ENCODE measurements around the gene PRSS36.
"Not testable (repeated sequence)": the region's sequence is repeated elsewhere in the genome, so short reads cannot be mapped to it uniquely, and the experiment has no call there.

PRSS36 gene

DNA sequence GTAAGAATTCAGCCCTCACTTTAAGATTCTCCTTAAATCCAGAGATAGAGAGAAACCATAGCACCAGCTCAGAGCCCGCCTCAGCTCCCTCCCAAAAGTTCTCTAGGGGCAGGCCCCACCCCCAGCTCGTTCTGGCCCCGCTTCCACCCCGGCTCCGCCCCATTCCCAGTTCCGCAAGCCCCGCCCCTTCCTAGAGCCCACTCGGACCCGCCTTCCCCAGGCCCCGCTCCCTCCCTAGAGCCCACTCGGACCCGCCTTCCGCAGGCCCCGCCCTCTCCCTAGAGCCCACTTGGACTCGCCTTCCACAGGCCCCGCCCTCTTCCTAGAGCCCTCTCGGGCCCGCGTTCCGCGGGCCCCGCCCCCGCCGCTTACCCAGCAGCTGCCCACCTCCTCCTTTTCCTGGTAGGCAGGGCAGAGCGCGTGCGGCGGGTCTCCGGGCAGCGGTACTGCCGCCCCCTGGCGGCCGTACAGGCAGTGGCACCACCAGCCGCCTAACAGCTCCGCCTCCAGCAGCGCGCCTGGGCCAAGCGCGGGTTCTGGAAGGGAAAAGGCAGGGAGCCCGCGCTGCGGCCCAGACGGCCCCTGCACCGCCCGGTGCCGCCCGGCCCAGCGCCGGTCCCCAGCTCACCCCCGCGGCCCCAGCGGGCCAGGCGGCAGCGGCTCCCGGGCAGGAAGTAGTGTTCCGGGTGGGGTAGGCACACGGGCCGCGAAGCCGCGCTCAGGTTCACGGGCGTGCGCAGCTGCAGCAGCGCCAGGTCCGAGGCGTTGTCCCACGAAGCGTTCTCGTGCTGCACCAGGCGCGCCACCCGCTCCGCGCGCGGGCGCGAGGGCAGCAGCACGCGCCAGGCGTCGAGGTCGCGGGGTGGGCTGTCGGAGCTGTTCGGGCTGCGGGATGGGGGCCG lies 7.5 kb downstream of the PRSS36 start:
- peak overlapping the region; percentile 10 for H3K4me3 ChIP-seq (ENCODE audit: low read depth, low read length)

DNA sequence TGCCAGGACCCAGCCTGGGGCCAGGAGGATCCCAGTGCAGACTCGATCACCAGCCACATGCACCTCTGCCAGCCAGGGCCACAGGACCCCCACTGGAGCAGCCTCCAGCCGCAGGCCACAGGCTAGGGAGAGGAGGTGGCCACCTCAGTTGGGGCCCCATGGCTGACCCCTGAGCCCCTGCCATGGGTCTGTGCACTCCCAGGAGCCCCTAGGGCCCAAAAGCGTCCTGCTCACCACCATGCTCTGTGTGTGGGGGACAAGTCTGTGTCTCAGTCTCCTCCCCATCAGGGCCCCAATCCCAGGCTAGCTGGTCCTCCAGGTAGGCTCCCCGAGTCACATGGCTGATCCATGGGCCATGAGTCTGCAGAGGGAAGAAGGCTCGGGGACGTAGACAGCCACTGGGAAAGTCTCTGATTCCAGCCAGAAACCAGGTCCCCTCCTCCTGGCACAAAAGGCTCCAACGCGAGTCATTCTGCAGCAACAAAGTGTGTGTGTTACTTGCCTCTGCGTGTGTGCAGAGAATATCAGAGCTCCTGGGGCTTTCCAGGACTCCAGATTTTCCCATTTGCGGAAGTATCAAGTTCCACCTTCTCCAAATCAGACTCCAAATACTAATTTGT lies 8.3 kb downstream of the PRSS36 start:
- no peak overlapping the region for H3K4me3 ChIP-seq (ENCODE audit: low read depth, low read length)

DNA sequence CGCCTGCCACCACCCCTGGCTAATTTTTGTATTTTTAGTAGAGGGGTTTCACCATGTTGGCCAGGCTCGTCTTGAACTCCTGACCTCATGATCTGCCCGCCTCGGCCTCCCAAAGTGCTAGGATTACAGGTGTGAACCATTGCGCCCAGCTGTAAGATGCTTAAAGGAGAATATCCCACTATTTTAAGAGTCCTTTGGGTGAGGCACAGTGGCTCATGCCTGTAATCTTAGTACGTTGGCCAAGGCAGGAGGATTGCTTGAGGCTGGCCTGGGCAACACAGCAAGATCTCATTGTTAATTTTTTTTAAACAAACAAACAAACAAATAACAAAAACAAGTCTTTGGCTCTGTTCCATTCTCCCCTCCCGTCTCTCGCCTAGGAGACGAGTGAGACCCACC lies 8.8 kb downstream of the PRSS36 start:
- not testable (repeated sequence) for H3K4me3 ChIP-seq (ENCODE audit: low read depth, low read length)

DNA sequence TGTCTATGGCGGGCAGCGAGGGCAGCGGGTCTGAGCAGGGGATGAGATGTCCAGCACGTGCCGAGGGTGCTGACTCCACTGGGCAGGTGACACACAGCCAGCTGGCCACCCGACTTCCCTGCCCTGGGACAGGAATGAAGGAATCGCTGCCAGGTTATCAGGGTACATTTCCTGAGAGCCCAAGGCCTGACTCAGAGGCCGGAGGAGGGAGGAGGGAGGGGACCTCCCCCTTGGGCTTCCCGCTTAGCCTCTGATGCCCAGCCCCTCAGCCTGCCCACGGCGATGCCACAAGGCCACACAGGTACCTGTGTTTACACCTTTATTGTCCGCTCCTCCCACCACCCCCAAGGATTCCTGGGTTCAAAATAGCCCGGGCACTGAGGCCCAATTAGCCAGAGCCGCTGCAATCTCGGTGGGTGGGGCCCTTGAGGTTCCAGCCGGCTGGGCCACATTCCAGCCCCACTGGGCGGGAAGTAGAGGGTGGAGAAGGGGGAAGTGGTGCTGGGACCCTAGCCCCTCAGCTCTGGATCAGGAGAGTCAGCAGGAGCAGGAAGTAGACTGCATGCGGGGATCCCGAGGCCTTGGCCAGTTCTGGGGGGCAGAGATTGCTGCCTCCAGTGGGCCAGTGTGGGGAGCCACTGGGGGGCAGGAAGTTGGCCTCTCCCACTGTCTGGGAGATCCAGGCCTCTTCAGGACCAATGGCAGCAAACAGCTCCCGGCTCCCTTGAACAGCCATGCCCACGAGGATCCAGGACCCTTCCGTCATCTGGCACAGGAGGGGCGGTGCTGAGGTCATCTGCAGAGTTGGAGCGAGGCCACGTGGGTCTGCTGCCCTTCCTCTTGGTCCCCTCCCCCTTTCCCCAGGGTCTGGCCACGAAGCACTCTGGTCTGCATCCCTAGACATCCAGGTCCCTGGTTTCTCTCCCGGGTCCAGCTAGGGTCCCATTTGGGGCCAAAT lies 11.0 kb downstream of the PRSS36 start:
- H3K4me3 ChIP-seq (ENCODE audit: low read depth, low read length) = no peak overlapping the region

DNA sequence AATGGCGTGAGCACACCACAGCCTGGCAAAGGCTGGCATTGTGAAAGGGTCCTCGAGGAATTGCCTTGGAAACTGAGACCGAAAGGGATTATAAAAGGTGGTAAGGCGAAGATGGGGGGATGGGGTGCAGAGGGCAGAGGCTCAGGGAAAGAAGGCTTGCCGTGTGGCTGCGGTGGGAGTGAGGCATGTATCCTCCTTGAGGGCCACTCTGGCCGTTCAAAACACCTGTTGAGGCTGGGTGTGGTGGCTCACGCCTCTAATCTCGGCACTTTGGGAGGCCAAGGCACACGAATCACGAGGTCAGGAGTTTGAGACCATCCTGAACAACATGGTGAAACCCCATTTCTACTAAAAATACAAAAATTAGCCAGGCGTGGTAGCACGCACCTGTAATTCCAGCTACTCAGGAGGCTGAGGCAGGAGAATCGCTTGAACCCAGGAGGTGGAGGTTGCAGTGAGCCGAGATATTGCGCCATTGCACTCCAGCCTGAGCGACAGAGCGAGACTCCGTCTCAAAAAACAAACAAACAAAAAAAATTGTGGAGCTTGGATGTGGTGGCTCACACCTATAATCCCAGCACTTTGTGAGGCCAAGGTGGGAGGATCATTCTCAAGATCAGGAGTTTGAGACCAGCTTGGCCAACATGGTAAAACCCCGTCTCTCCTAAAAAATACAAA lies 12.9 kb downstream of the PRSS36 start:
- H3K4me3 ChIP-seq (ENCODE audit: low read depth, low read length) = not testable (repeated sequence)

DNA sequence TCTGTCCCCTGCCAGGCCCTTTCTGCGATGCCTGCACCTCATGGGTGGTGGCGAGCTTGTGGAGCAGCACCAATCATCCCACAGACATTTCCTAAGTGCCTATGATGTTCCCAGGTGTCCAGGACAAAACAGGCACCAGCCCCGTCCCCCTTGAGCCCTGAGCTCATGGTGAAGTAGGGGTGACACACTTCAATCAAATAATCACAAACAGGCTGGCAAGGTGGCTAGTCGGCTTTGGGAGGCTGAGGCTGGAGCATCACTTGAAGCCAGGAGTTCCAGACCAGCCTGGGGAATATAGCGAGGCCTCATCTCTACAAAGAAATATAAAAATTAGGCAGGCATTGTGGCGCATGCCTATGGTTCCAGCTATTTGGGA lies 13.6 kb downstream of the PRSS36 start:
- no peak overlapping the region for H3K4me3 ChIP-seq (ENCODE audit: low read depth, low read length)

DNA sequence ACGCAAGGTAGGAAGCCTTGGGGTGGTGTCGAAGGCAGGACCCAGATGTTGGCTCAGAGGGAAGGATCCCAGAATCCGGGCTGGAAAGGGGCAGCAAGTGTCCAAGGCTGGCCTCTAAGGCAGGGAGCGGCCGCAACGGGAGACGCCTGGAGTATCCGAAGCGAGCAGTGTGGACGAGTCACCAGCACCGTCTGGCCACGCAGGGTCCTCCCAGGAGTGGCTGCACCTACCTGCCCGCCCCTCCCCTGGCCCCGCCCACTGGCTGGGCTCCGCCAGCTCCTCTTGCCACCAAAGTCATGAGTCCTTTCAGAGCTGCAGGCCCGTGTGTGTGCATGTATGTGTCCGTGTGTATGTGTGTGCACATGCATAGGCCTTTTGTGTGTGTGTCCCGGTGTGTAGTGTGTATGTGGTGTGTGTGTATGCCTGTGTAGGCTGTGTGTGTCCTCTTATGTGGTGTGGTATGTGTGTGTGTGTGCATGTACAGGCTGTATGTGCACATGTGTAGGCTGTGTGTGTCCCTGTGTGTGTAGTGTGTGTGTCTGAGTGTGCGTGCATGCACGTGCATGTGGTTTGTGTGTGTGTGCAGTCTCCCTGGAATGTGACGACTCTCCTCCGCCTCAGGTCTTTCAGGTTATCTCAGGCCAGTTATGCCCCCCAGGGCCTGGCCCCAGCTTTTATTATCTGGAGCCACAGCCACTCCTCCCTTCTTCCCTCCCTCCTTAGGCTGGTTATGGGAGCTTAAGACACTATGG lies 14.2 kb downstream of the PRSS36 start, which contains the start of gene PRSS8:
PRSS8 (minus strand) TSS at position 193 of the 752 bp plus-strand sequence. CDS start 229 bp downstream, outside the sequence.
- peak within 1 kb of the TSS; percentile 71 for H3K4me3 ChIP-seq (ENCODE audit: low read depth, low read length)

DNA sequence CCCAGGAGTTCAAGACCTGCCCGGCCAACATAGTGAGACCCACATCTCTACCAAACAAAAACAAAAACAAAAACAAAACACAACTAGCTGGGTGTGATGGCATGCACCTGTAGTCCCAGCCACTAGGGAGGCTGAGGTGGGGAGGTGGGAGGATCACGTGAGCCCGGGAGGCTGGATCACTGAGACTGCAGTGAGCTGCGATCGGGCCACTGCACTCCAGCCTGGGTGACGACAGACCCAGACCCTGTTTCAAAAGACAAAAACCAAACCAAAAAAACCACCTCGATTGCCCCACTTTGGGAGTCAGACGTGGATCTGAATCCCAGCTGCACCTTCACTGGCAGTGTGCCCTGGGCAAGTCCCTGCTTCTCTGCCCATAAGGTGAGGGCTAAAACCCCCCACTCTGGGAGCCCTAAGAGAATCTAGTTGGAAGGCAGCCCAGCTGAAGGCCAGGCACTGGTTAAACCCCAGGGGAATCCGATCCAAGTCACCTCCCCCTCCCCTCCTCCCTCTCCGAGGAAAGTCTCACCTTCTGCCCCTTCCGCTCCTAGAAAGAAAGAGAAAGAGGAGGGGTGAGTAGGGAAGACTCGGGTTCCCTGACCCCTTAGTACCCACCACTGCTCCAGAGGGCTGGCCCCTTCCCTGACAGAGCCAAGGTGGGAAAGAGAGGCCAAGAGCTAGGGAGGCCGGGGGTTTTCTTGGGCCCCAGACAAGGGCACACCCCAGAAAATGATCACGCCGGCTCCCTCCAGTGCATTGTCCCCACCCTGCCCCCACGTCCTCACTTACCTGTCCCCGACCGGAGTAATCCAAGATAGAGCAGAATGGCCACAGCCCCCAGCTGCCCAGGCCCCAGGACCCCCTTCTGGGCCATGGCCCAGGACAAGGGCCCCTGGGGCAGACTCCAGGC lies 15.0 kb downstream of the PRSS36 start:
- H3K4me3 ChIP-seq (ENCODE audit: low read depth, low read length) = peak overlapping the region; percentile 71

DNA sequence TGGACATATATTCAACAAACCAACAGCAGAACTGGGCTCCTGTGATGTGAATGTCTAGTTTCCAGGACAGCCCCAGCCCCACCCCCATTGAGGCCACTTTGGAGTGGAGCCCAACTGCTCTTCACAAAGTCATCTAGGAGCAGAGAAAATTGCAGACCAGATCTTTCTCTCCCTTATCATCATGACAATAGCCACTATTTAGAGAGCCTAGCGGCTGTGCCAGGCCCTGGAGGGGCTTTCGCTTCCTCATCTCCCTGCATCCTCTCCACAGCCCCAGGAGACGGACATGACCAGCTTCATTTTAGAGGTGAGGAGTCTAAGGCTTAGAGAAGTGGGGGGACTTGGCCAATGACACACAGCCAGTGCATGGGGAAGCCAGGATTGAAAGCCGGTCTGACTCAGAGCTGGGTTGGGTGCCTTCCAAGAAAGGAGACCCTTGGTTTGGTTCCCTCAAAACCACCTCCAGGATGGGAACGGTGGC lies 15.7 kb downstream of the PRSS36 start:
- H3K4me3 ChIP-seq (ENCODE audit: low read depth, low read length) = peak overlapping the region; percentile 71

DNA sequence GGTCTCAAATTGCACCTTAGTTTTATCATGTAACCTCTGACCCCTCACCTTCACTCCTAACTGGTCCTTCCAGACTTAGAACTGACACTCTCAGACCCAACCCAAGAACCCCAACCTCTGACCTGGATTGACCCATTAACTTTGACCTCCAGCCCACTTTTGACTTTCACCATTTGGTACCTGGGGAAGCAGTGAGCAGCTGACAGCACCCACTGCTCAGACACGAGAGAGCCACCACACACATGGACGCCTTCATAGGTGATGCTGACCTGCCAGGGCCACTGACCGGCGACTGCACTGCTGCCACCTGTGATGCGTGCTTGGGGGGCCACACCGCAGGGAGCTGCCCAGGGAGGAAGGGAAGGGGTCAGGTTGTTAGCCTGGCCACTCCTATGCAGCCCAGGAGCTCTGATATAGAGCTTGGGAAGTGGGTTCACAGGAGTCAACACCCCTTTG lies 16.8 kb downstream of the PRSS36 start:
- H3K4me3 ChIP-seq (ENCODE audit: low read depth, low read length) = no peak overlapping the region

DNA sequence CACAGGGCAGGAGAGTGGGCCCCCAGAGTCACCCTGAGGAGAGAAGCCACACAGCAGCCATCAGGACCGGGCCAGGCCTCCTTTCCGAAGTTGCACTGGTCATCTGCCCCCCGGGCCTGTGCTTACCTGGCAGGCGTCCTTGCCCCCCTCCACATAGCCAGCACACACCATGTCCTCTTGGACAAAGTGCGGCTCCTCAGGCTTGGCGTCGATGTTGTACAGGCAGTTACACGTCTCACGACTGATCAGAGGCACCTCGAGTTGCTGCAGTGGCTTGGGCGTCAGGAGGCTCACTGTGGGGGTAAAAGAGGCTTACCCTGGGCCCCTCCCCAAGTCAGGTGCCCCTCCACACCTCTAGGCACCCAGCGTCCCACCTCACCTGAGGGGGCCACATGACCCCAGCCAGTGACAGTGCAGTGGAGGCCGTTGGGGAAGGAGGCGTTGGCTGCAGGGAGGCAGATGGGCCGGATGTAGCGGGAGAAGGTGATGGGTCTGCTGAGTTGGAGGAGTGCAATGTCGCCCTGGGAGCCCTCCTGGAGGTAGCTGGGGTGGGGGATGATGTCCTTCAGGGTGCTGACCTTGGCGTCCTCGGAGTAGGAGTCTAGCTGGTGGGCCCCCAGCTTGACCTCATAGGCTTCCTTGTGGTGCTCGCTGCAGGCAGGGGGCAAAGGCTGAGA lies 17.4 kb downstream of the PRSS36 start:
- no peak overlapping the region for H3K4me3 ChIP-seq (ENCODE audit: low read depth, low read length)

DNA sequence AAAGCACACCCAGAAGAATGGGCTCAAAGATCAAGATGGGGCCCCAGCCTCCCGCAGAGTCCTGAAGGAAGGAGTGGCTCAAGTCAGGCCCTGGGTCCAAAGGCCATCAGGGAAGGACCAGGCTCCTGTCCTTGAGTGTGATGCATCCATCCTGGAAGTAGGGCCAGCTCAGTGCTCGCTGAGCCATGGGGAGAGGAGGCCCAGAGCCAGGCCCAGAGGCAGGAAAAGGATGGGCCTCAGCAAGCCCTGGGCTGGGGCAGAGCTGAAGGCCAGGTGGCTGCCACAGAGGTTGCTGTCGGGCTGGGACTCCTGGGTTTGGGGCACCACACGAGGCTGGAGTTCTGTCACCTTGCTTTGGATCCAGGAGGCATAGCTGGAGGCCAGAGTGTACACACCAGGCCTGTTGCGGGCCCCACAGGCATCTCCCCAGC lies 18.0 kb downstream of the PRSS36 start:
- no peak overlapping the region for H3K4me3 ChIP-seq (ENCODE audit: low read depth, low read length)

DNA sequence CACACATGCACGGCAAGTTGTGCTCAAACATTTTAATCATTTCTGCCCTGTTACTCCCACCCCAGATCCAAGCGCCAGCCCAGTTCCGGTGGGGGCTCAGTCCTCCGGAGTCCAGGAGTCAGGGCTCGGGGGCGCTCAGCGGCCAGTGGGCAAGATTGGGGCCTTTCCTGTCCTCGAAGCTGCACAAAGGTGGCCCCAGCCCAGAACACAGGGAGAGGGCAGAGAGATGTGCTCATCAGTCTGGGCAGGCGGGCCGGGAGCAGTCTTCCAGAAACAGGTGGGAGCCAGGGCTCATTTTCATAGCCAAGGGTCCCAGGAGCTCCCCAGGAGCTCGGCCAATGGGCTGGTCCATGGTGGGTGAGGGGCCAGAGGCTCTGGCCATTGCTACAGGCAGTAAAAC lies 18.4 kb downstream of the PRSS36 start:
- H3K4me3 ChIP-seq (ENCODE audit: low read depth, low read length) = no peak overlapping the region

DNA sequence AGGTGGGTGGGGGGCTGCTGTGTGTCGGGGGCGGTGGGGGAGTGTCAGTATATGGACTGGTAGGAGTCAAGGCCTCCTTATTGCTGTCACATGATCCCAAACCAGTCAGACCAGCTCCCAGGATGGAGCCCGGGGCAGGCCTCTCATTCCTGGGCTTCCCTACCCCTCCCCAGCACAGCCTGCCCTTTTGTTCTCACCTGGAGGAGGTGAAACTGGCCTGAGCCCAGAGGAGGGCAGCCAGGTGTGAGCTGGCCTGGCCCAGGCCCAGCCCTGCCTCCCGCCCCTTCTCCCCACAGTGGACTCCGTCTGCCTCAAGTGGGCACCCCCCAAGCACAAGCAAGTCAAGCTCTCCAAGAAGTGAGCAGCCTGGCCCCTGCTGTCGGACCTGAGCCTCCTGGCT lies 19.0 kb downstream of the PRSS36 start:
- H3K4me3 ChIP-seq (ENCODE audit: low read depth, low read length) = no peak overlapping the region

DNA sequence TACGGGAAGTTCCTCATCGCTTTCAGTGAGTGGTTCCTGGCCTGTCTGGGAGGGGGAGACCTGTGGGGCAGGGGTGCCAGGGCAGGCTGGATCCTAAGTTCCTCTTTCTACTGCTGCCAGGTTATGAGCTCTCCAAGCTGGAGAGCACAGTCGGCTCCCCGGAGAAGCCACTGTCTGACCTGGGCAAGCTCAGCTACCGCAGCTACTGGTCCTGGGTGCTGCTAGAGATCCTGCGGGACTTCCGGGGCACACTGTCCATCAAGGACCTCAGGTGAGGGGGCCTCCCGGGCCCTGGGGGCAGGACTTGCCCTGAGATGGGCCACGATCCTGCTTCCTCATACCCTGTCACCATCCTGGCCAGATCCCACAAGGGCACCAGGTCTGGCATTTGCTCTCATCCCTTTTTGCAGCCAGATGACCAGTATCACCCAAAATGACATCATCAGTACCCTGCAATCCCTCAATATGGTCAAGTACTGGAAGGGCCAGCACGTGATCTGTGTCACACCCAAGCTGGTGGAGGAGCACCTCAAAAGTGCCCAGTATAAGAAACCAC lies 19.5 kb downstream of the PRSS36 start:
- H3K4me3 ChIP-seq (ENCODE audit: low read depth, low read length) = no peak overlapping the region

DNA sequence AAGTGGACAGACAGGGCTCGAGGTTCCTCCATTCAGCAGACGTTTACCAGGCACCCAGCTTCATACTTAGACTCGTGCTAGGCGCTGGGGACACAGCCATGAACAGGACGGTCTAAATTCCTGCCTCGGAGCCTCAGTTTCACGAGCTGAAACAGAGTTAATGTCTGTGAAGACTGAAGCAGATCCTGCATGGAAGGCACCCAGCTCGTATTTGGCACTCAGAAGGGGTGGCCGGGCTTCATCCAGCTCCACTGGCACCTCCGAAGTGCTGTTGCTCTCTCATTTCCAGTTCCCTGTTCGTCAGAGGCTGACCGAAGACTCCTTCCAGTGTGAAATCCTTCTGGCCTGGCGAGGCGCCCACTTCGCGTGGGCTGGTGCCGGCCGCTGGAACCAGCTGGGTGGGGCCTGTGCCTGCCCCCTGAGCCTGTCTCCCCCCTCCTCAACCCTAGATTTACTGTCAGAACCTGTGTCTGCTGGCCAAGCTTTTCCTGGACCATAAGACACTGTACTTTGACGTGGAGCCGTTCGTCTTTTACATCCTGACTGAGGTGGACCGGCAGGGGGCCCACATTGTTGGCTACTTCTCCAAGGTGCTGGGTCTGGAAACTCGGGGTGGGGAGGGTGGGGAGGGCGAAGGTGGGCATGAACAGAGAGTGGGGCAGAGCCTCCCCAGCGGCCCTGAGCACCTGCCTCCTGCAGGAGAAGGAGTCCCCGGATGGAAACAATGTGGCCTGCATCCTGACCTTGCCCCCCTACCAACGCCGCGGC lies 20.1 kb downstream of the PRSS36 start:
- no peak overlapping the region for H3K4me3 ChIP-seq (ENCODE audit: low read depth, low read length)

Measured in iPS-11a (cell line).